GM18870 (cell line): ENCODE data around the gene COPS8.

Source experiments
- ATAC-seq: cut with Tn5 transposase; IDR thresholded peaks from one replicate; pipeline ENCODE4 v1.9.1; 2021; ENCODE audit warnings: moderate library complexity; ENCODE audit not compliant: unreplicated experiment

Gene COPS8

DNA sequence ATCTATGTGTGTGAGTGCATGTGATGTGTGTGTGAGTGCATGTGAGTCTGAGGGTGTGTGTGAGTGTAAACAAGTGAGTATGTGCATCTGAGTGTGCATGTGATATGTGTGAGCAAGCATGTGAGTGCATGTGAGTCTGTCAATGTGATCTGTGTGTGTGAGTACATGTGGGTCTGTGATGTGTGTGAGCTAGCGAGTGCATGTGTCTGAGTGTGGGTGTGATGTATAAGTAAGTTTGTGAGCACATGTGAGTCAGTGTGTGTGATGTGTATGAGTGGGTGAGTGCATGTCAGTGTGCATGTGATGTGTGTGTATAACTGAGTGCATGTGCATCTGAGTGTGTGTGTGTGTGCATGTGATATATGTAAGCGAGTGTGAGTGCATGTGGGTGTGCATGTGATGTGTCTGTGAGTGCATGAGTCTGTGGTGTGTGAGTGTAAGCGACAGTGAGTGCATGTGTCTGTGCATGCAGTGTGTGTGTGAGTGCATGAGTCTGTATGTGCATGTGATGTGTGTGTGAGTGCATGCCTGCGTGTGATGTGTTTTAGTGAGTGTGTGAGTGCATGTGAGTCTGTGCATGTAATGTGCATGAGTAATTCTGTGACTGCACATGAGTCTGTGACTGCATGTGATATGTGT lies 44.1 kb downstream of the COPS8 start:
- ATAC-seq = no peak

DNA sequence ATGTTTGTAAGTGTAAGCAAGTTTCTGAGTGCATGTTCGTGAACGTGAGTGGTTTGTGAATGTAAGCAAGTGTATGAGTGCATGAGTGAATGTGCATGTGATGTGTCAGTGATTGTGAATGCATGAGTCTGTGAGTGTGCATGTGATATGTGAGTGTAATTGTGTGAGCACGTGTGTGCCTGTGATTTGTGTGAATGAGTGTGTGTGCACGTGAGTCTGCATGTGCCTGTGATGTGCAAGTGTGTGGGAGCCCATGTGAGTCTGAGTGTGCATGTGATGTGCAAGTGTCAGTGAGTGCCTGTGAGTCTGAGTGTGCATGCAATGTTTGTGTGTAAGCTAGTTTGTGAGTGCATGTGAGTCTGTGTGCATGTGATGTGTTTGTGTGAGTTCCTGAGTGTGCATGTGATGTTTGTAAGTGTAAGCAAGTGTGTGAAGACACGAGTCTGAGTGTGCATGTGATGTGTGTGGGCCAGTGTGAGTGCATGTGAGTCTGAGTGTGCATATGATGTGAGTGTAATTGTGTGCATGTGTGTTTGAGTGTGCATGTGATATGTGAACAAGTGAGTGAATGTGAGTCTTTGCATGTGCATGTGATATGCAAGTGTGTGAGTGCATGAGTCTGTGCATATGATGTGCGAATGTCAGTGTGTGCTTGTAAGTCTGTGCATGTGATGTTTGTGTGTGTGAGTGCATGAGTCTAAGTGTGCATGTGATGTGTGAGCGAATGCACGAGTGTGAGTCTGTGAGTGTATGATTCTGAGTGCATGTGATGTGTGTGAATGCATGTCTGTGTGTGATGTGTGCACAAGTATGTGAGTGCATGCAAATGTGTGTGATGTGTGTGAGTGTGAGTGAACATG lies 45.1 kb downstream of the COPS8 start:
- ATAC-seq = no peak

DNA sequence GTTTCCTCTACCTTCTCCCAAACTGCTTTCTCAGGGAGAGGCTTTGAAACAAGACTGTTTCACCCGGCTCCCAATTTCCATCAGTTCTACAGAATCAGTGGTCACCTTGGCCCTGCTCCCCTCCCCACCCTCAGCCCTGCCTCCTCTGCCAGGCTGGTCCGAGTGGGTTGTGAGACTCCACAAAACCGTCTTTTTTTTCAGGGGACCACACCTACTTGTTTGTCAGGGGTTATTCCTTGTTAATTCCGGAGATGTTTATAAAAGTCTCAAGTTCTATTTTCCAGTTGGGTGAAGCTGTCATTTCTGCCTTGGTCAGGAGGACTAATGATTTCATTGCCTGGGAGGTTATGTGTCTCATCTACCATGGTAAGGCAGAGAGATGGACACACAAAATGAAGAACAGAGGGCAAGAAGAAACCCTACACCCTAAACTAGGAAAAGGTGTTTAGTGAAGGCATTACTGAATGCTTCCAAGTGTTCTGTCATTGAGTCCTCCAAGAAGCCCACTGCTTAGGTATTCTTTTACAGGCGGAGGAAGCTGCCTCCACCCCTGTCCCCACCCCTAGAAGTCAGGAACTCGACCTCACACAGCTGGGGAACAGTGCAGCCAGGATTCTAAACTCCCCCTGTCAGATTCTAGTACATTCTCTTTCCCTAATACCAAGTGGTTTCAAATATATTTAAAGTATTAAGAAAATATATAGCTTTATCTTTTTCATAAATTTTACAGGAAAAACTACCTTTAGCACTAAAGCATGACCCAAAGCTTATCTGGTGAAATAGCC lies 46.3 kb downstream of the COPS8 start:
- no peak for ATAC-seq

DNA sequence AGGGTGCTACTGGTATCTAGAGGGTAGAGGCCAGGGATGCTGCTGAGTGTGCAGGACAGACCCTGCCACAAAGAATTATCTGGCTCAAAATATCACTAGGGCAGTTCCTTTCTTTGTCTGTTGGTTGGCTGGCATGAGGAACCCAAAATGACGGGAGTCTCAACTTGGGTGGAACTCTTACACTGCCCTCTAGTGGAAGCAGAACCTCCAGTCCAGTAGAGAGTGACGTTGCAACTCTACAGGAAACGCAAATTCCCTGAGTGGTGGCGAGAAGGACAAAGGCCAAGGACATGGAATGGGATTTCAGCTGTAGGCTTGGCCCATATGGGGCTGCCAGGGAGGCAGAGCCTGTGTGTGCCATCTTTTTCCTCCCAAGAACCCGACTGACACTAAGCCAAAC lies 47.1 kb downstream of the COPS8 start:
- ATAC-seq = no peak

DNA sequence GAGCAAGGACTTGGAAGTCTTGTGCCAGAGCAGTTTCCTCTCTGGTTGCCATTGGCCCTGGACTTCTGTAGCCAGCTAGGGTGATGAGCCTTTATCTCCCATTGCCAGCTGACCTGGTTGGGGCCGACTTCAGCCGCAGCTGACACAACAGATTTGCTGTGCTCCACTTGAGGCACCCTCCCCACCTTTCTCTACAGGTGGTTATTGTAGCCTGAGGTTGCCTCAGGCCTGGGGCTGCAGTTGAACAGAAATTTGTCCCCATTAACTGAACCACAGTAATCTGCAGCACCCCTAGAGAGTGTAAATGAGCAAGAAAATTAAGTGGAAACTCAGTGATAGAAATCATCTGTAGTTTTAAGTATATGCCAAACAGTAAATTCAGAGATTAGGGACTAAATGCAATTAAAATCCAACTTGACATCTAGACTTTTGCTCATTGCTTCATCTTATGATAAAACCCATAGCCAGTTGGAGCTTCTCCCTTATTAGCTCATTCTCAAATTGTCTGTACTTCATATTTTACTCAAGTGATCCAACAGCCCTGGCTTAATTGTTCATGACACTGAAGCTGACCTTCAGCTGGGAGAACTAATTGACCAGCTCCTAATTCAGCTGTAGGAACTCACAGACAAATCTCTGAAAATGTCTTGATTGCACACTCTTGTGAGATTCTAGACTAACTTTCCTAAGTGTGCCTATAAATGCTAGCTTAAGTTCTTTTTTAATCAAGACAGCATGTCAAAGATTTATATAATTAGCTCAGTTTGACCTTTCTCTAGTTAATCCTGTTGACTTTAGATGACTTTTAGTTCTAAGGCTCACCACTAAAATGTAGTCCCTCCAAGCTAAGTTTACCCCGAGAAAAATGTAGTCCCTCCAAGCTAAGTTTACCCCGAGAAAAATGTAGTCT lies 48.9 kb downstream of the COPS8 start:
- ATAC-seq = no peak

DNA sequence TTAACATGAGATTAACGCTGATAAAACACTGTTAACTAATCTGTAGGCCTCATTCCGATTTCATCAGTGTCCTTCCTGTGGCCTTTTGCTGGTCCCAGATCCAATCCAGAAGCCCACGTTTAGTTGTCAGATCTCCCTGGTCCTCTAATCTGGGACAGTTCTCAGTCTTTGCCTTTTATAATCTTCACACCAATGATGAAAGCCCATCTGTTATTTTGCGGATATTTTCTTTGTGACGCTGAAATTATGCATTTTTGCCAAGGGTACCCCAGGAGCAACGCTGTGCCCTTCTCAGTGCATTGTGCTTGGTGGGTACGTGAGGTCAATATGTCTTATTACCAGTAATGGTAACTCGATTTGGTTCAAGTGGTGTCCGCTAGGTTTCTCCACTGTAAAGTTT lies 51.1 kb downstream of the COPS8 start:
- no peak for ATAC-seq

DNA sequence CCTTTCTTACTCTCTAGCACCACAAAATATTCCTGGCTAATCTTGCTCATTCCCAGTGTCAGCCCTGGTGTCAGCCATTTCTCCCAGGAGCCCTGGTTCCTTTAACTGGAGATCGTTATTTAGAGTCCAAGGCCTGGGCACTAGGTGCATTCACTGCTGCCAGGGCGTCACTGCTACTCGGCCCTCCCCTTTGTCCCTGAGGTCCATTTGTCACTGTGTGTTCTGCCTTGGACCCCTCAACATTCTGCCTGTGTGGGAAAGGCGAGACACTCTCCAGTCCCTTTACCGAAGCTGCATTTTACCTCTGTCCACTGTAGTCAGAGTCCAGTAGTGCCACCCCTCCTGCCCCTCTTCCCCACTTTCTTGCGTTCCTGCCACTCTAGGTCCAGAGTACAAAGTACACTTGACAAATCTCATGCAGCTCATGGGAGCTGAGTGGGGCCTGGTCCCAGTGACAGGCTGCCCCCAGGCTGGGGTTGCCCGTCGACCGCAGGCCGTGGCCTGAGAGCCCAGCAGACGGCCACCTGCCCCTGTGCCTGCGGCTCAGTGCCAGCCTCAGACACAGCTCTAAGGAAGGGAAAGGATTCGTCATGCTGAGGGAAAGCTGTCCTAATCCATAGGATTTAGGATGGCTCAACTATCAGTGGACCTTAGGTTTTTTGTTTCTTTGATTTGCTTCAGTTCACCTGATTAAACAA lies 52.1 kb downstream of the COPS8 start:
- no peak for ATAC-seq

DNA sequence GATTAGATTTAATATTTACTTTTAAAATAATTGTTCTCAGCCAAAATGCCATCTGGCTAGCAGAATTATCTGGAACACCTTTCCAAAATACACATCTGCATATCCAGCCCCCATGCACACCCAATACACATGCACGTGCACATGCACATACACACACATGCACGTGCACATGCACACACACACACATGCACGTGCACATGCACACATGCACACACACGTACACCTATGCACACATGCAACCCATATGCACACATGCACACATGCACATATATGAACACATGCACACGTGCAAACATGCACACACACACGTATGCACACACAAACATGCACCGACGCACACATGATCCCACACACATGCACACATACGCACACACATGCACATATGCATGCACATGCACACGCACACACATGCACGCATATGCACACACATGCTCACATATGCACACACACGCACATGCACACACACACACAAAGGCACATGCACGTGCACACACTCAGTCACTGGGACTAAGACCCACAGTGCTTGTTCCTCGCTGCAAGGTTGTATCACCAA lies 53.5 kb downstream of the COPS8 start:
- no peak for ATAC-seq

DNA sequence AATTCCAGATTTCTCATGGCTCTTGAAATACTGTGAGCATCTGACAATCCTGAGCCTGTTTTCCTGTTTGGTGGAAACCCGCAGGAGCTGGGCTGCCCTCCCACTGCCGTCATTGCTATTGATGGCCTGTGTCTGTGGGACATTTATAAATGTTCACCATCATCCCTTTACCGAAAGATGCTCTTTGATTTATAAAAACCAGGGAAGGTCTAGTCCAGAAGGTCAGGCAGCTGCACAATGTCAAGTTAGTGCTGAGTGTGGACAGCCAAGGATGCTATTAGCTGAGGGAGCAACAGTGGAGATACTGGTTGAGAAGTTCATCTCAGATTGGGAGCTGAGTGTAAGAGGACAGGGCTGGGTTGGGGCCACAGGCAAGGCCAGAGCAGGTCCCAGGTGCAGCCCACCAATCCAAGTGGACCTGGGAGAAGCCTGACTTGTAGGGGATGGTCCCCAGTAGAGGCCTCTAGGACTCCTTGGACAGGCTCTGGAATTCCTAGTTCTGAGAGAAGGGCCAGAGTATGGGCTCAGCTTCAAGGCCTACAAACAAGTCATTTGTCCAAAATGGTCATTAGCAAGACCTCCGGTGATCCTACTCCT lies 55.1 kb downstream of the COPS8 start:
- ATAC-seq = no peak

DNA sequence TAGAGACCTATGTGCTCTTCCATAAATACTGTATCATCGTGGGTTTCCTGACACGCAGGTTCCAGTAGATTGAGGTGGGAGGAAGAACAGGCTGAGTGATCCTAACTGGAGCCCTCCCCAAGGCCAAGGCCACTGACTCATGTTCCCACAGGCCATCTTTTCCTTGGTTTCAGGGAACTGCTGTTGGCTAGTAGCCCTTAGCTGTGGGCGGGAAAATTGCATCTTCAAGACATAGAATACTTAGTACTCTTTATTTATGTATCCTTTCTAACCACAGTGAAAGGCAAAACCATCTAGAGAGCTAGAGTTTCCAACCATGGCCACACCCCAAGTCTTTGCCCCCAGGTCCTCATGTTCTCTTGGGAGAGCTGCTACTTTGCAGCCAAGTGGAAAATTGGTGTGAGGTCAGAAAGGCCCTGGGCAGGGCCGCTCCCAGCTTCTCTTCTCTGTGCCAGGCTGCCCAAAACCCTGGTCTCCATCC lies 55.9 kb downstream of the COPS8 start:
- ATAC-seq = no peak

DNA sequence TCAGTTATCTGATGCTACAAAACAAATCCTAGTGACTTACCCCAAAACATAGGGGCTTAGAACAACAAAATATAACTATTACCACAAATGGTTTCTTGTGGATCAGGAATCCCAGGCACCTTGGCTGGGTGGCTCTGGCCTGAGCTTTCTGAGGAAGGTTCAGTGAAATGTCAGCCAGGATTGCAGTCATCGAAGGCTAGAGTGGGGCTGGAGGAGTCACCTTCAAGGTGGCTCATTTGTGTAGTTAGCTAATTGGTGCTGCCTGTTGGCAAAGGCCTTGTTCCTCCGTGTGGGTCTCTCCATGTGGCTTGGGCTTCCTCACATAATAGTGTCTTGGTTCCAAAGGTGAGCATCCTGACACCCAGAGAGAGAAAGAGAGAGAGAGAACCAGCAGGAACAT lies 57.4 kb downstream of the COPS8 start:
- no peak for ATAC-seq

DNA sequence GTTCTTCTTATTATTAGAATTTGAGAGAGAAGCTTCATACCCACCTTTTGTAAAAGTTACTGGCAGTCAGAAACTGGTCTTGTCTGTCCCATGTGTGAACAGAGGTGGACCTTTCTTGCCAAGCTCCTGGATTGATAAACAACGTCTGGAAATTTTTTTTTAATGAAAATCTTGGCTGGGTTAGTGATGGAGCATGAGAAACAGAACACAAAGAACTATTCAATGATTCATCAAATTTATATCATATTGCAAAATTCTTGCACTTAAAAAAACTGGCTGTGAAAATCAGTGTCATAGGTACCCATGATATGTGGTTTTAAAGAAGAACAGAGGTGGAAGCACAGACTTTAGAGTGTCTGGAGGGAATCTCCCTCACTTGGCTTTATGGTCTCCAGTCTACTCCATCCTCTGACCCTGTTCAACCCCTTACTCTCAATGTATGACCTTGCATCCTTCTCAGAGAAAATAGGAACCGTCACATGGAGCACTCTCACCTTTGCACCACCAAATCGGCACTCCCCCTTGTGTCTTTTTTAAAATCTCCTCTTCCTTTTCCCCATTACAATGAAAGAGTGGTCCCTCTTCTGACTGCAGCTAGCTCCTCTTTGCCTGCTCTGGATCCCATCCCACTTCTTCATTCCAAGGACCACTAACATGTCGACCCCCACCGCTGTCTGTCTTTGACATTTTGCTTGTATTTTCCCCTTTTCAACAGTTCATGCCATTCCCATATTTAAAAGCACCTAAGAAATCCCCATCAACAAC lies 58.2 kb downstream of the COPS8 start:
- no peak for ATAC-seq

DNA sequence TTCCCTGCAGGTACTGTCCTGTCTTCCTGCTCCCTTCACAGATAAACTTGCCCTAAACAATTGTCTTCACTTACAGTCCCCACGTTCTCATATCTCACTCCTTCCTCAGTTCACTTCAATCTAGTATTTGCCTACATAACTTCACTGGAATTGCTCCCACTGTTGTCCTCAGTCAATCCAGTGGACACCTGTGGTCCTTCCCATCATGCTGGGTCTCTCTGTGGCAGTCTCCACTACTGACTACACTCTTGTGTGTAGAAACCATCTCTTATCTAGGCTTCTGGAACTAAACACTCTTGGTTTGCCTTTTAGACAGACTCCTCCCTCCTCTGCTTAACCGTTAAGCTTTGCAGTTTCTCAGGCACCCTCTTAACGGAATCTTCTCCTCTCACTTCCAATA lies 58.8 kb downstream of the COPS8 start:
- ATAC-seq = no peak

DNA sequence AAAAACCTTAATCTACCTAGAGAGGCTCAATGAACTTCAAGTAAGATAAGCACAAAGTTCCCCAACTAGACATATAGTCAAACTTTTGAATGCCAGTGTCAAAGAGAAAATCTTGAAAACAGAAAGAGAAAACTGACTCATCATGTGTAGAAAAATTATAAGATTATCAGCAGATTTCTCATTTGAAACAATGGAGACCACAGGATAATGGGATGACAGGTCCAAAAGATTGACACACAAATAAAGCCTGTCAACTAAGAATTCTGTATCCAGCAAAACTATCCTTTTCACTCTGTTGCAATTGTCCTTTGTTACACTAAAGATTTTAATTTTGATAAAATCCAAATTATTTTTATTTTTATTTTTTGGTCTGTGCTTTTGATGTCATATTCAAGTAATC lies 61.6 kb downstream of the COPS8 start:
- ATAC-seq = no peak

DNA sequence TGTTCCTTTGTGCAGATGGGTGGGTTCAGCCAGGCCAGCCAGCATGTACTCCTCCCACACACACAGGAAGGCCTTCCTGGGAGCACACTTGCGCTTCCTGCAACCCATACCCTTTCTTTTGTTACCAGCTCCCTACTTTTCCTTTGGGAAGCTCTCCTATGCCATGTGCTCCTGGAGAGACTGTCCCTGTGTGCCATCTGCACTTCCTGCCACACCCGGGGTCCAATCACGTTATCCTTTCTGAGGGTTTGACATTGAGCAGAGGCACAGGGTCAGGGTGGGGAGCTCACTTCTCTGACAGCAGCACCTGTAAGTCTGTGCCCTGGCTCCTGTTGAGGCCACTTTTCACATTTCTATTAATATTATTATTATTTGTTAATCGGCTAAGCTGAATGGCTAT lies 62.9 kb downstream of the COPS8 start:
- ATAC-seq = no peak

DNA sequence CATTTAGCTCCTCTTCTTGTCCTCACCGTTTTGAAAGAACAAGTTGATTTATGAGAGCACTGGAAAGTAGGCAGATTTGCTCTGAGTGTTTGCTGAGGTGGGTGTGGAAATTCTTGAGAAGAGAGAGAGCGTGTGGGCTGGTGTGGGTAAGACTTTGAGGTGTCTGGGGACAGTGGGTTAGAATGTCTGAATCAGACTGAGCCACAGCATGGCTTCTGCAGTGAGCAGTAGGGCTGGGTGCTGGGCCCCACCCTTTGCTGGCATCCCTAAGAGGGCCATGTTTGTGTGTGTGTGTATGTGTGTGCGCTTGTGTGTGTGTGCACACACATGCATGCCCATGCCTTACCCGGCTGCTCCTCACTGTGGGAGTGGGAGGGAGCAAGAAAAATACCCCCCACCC lies 63.7 kb downstream of the COPS8 start:
- no peak for ATAC-seq
